Measurements from ENCODE around the gene FGGY. TPM values are rescaled to one million over a fixed set of nuclear protein-coding genes. Genes with fewer than 3 reads are reported as not detected.

Gene FGGY
- total and polyA plus RNA-seq, 2 donors (not counting 3 experiments of a cell fraction or from before 2014, with no cell fraction given) = 5.6 to 6.4 TPM

DNA sequence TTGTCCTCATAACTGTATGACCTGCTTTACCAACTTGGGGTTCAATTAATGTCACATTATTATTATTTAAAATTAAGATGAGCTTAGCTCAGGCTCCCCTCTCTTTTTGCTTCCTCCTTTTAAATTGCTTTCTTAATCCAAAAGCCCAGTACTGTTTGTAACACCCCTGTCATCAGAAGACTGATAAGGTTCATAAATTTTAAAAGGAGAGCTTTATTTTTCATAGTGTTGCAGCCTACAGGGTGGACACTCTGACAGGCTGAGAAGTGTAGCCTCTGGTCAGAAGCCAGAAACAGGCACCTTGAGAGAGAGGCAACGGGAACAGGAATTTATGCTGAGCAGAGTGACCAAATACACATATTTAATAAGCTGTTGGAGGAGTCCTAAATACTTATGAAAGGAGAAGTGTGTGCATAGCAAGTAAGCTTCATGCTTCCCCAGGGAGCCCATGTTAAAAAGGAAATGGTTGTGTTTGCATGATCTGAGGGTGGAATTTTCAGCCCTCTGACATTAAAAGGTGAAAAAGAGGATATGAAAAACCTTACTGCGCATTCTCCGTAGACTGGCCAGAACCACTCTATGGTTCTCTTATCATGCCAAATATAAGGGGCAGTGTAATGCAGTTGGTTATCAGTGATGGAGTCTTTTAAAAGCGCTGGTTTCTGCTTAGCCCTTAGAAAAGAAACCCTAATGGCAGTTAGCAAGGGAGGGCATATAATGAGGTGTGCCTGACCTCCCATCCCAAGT is 30.5 kb upstream of the FGGY start:
- FAIRE-seq (no peak), DNase-seq (ENCODE audit: low read depth, low spot score) (no peak)
- intact Hi-C loops (cut with micrococcal nuclease) = no loop called here
- Histone ChIP-seq H3K36me3 (ENCODE audit: control insufficient read depth in 2 of 2, extremely low read depth in 1 of 2, insufficient read depth in 2 of 2, low read length in 2 of 2) (no peaks in the 10 kb centered on the region), H3K4me2 (ENCODE audit: insufficient read depth, low read length) (no peak overlapping the region), H3K9me3 (replicated peaks; ENCODE audit: control insufficient read depth, insufficient read depth, low read length) (no peaks in the 10 kb centered on the region), H3K4me3 (replicated peaks in 1 of 3; ENCODE audit: insufficient read depth in 1 of 3, low read depth in 1 of 3, low read length in 3 of 3) (no peak overlapping the region), H3K4me1 (ENCODE audit: control insufficient read depth, extremely low read depth, insufficient read depth, low read length) (no peaks in the 10 kb centered on the region), H4K20me1 (replicated peaks; ENCODE audit: control insufficient read depth, extremely low read depth, insufficient read depth, low read length) (no peaks in the 10 kb centered on the region), H3K79me2 (ENCODE audit: control insufficient read depth, insufficient read depth, low read length) (no peaks in the 10 kb centered on the region), H3K27me3 (ENCODE audit: control insufficient read depth in 2 of 2, insufficient read depth in 2 of 2, low read length in 2 of 2) (no peaks in the 10 kb centered on the region), H2AFZ (ENCODE audit: low read depth, low read length) (no peak overlapping the region), H3K9ac (replicated peaks; ENCODE audit: extremely low read depth, insufficient read depth, low read length) (no peak overlapping the region), H3K27ac (ENCODE audit: insufficient read depth, low read depth, low read length) (no peak overlapping the region), H3K9me1 (replicated peaks; ENCODE audit: control insufficient read depth, extremely low read depth, insufficient read depth, low read length) (no peaks in the 10 kb centered on the region)
- dilution Hi-C loops (cut with MboI; ENCODE audit: extremely low pct_ligation_motif_present, low sequenced_read_pairs) = no loop called here
- ChIA-PET POLR2A (no interaction called here), CTCF (interaction anchor here (1.3 kb wide), 1 partner anchor 12 kb away, joined by 3 read pairs; no protein-coding TSS in a partner anchor)
- BruUV-seq (replicated peaks) = no TSS peak
- no peak for TF ChIP-seq MYC (IDR thresholded peaks at IDR 0.05; ENCODE audit: low read depth, low read length)
- no peak for TF ChIP-seq POLR2AphosphoS5 (IDR thresholded peaks at IDR 0.05; ENCODE audit: insufficient read depth, low read depth, low read length)
- TF ChIP-seq POLR2A (IDR thresholded peaks at IDR 0.05; ENCODE audit: low read depth, low read length) = no peak
- TF ChIP-seq GATA2 (IDR thresholded peaks at IDR 0.05; ENCODE audit: insufficient read depth, insufficient read length, low read depth, low read length) = no peak
- TF ChIP-seq EZH2 (IDR thresholded peaks at IDR 0.05; ENCODE audit: borderline replicate concordance, low read depth, low read length, severe bottlenecking) = no peak

DNA sequence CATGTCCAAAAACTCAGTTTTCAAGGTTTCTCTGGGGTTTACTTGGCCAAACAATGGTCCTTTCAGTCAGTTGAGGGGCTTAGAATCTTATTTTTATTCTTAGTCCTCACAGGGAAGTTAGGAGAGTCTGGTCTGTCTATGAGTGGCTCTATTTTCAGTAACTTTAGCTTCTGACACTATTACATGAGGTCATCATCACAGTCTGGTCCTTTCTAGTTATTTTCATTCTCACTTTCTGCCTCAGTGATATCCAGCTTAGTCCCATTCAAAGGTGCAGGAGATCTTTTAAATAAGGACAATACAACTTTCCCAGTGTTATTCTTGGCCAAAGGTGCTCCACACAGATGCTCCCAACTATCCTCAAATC is 30.0 kb upstream of the FGGY start:
- Histone ChIP-seq H2AFZ (ENCODE audit: low read depth, low read length) (no peak overlapping the region), H3K4me2 (ENCODE audit: insufficient read depth, low read length) (no peak overlapping the region), H3K4me1 (ENCODE audit: control insufficient read depth, extremely low read depth, insufficient read depth, low read length) (no peaks in the 10 kb centered on the region), H3K27me3 (ENCODE audit: control insufficient read depth in 2 of 2, insufficient read depth in 2 of 2, low read length in 2 of 2) (no peaks in the 10 kb centered on the region), H3K4me3 (replicated peaks in 1 of 3; ENCODE audit: insufficient read depth in 1 of 3, low read depth in 1 of 3, low read length in 3 of 3) (no peak overlapping the region), H4K20me1 (replicated peaks; ENCODE audit: control insufficient read depth, extremely low read depth, insufficient read depth, low read length) (no peaks in the 10 kb centered on the region), H3K36me3 (ENCODE audit: control insufficient read depth in 2 of 2, extremely low read depth in 1 of 2, insufficient read depth in 2 of 2, low read length in 2 of 2) (no peaks in the 10 kb centered on the region), H3K27ac (ENCODE audit: insufficient read depth, low read depth, low read length) (no peak overlapping the region), H3K9me1 (replicated peaks; ENCODE audit: control insufficient read depth, extremely low read depth, insufficient read depth, low read length) (no peaks in the 10 kb centered on the region), H3K79me2 (ENCODE audit: control insufficient read depth, insufficient read depth, low read length) (no peaks in the 10 kb centered on the region), H3K9ac (replicated peaks; ENCODE audit: extremely low read depth, insufficient read depth, low read length) (no peak overlapping the region), H3K9me3 (replicated peaks; ENCODE audit: control insufficient read depth, insufficient read depth, low read length) (no peaks in the 10 kb centered on the region)
- dilution Hi-C loops (cut with MboI; ENCODE audit: extremely low pct_ligation_motif_present, low sequenced_read_pairs) = no loop called here
- TF ChIP-seq, protein P1, sequence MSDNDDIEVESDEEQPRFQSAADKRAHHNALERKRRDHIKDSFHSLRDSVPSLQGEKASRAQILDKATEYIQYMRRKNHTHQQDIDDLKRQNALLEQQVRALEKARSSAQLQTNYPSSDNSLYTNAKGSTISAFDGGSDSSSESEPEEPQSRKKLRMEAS (IDR thresholded peaks at IDR 0.05; ENCODE audit: insufficient read depth, insufficient read length) = no peak
- no peak for TF ChIP-seq GATA2 (IDR thresholded peaks at IDR 0.05; ENCODE audit: insufficient read depth, insufficient read length, low read depth, low read length)
- no peak for TF ChIP-seq POLR2A (IDR thresholded peaks at IDR 0.05; ENCODE audit: low read depth, low read length)
- TF ChIP-seq, protein P2, sequence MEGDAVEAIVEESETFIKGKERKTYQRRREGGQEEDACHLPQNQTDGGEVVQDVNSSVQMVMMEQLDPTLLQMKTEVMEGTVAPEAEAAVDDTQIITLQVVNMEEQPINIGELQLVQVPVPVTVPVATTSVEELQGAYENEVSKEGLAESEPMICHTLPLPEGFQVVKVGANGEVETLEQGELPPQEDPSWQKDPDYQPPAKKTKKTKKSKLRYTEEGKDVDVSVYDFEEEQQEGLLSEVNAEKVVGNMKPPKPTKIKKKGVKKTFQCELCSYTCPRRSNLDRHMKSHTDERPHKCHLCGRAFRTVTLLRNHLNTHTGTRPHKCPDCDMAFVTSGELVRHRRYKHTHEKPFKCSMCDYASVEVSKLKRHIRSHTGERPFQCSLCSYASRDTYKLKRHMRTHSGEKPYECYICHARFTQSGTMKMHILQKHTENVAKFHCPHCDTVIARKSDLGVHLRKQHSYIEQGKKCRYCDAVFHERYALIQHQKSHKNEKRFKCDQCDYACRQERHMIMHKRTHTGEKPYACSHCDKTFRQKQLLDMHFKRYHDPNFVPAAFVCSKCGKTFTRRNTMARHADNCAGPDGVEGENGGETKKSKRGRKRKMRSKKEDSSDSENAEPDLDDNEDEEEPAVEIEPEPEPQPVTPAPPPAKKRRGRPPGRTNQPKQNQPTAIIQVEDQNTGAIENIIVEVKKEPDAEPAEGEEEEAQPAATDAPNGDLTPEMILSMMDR (IDR thresholded peaks at IDR 0.05; ENCODE audit: extremely low read depth in 1 of 2, insufficient read depth in 1 of 2, low read depth in 1 of 2, low read length in 2 of 2) = no peak
- TF ChIP-seq JUN (IDR thresholded peaks at IDR 0.05; ENCODE audit: borderline replicate concordance, insufficient read depth, insufficient read length, low read depth) = no peak
- TF ChIP-seq FOS (IDR thresholded peaks at IDR 0.05; ENCODE audit: borderline replicate concordance, insufficient read depth, low read length) = no peak
- no peak for TF ChIP-seq MYC (IDR thresholded peaks at IDR 0.05; ENCODE audit: low read depth, low read length)
- TF ChIP-seq POLR2AphosphoS5 (IDR thresholded peaks at IDR 0.05; ENCODE audit: insufficient read depth, low read depth, low read length) = no peak
- no peak for TF ChIP-seq EZH2 (IDR thresholded peaks at IDR 0.05; ENCODE audit: borderline replicate concordance, low read depth, low read length, severe bottlenecking)
- no peak for DNase-seq (ENCODE audit: low read depth, low spot score)
- ChIA-PET CTCF (interaction anchor here (1.3 kb wide), 1 partner anchor 11 kb away, joined by 3 read pairs; no protein-coding TSS in a partner anchor), POLR2A (no interaction called here)
- intact Hi-C loops (cut with micrococcal nuclease) = no loop called here
- FAIRE-seq = no peak
- BruUV-seq (replicated peaks) = no TSS peak

Measured in endothelial cell of umbilical vein (primary cell).